GM13977 (cell line): ENCODE results near the gene CNOT8.
"Not testable (repeated sequence)": the region's sequence is repeated elsewhere in the genome, so short reads cannot be mapped to it uniquely, and the experiment has no call there.

Experiments used
- DNase-seq: peaks from one replicate; pipeline ENCODE4 v3.0.0; 2012; ENCODE audit warnings: low spot score
- CTCF ChIP-seq: IDR thresholded peaks from 2 replicates; pipeline ENCODE4 v1.5.1; 2012; ENCODE audit warnings: mild to moderate bottlenecking, control low read depth; ENCODE audit not compliant: insufficient read depth; ENCODE audit errors: extremely low read depth, missing control alignments
- in situ Hi-C: fragments of 300-500 bp; cut with MboI; formaldehyde crosslinking; loops from one replicate; pipeline ENCODE4 v1.12.0; 2022; ENCODE audit warnings: low sequenced_read_pairs, low pct_unique_long_range_greater_than_20kb, mixed read lengths, inconsistent platforms; ENCODE audit not compliant: unreplicated experiment

The CNOT8 gene

GRCh38 chr5:154901913-154902312 lies 43.5 kb downstream of the CNOT8 start:
- no peak for TF ChIP-seq CTCF
- DNase-seq = no peak
- in situ Hi-C loops = no loop called here

- in situ Hi-C loops, DNase-seq: not testable (repeated sequence)
Observed at GRCh38 chr5:154905601-154906000, 47.2 kb downstream of the CNOT8 start.

GRCh38 chr5:154916874-154917273 lies 58.4 kb downstream of the CNOT8 start:
- in situ Hi-C loops = no loop called here
- no peak for TF ChIP-seq CTCF
- DNase-seq = no peak

GRCh38 chr5:154917757-154918156 lies 59.3 kb downstream of the CNOT8 start:
- no peak for DNase-seq
- in situ Hi-C loops = no loop called here
- no peak for TF ChIP-seq CTCF

GRCh38 chr5:154923441-154924430 lies 65.3 kb downstream of the CNOT8 start:
- no peak for TF ChIP-seq CTCF
- in situ Hi-C loops = no loop called here
- no peak for DNase-seq
